Ishikawa (cell line): Measurements from ENCODE around the gene ANO9.

Experiments
- CEBPB ChIP-seq: IDR thresholded peaks from 2 replicates; pipeline ENCODE4 v1.6.1; 2012
- CREB1 ChIP-seq: IDR thresholded peaks from 2 replicates; pipeline ENCODE4 v1.6.1; 2012; ENCODE audit warnings: low read depth
- EGR1 ChIP-seq: IDR thresholded peaks from 2 replicates; pipeline ENCODE4 v1.6.1; 2012
- EP300 ChIP-seq: IDR thresholded peaks from 2 replicates; pipeline ENCODE4 v1.6.1; 2012; ENCODE audit warnings: borderline replicate concordance
- RAD21 ChIP-seq: IDR thresholded peaks from 2 replicates; pipeline ENCODE4 v1.6.1; 2012; ENCODE audit warnings: low read depth
- REST ChIP-seq: IDR thresholded peaks from 2 replicates; pipeline ENCODE4 v1.6.1; 2012; ENCODE audit warnings: low read depth, mild to moderate bottlenecking
- TAF1 ChIP-seq: IDR thresholded peaks from 2 replicates; pipeline ENCODE4 v1.6.1; 2012; ENCODE audit warnings: low read depth, mild to moderate bottlenecking
- ZBTB7A ChIP-seq: IDR thresholded peaks from 2 replicates; pipeline ENCODE4 v1.6.1; 2012; ENCODE audit warnings: low read depth
- TF ChIP-seq, protein P1 (sequence below): IDR thresholded peaks from 2 replicates; pipeline ENCODE4 v1.6.1; 2012

GRCh38 chr11:424232-424631, 17.6 kb downstream of the ANO9 start:
- TF ChIP-seq RAD21 (no peak), TAF1 (no peak), REST (no peak), CREB1 (no peak), EGR1 (no peak), ZBTB7A (no peak), CEBPB (no peak), EP300 (no peak)
- TF ChIP-seq, protein P1, sequence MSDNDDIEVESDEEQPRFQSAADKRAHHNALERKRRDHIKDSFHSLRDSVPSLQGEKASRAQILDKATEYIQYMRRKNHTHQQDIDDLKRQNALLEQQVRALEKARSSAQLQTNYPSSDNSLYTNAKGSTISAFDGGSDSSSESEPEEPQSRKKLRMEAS: no peak
